WTC11 (cell line): ENCODE results near the gene GAB1.

Source experiments
- ATF1 ChIP-seq: sonication (generic); formaldehyde crosslinking; IDR thresholded peaks from 2 replicates; pipeline ENCODE4 v1.8.1; 2023; ENCODE audit warnings: mild to moderate bottlenecking, moderate library complexity, missing genetic modification reagents
- CTCF ChIP-seq: fragments of 200-600 bp; IDR thresholded peaks from 2 replicates; pipeline ENCODE4 v1.8.0; 2022; ENCODE audit warnings: antibody characterized with exemption
- E2F1 ChIP-seq: sonication (generic); formaldehyde crosslinking; IDR thresholded peaks from 2 replicates; pipeline ENCODE4 v1.8.0; 2022; ENCODE audit warnings: mild to moderate bottlenecking, missing genetic modification reagents
- HMGXB4 ChIP-seq: sonication (generic); formaldehyde crosslinking; IDR thresholded peaks from 2 replicates; pipeline ENCODE4 v1.8.1; 2023; ENCODE audit warnings: mild to moderate bottlenecking, moderate library complexity, missing genetic modification reagents
- SOX15 ChIP-seq: fragments of 250-450 bp; sonication (Bioruptor Pico); IDR thresholded peaks from 2 replicates; pipeline ENCODE4 v1.9.0; 2021; ENCODE audit warnings: mild to moderate bottlenecking
- USF2 ChIP-seq: sonication (generic); formaldehyde crosslinking; IDR thresholded peaks from 2 replicates; pipeline ENCODE4 v1.8.1; 2023; ENCODE audit warnings: mild to moderate bottlenecking, missing genetic modification reagents, moderate library complexity
- ZNF317 ChIP-seq: sonication (generic); formaldehyde crosslinking; IDR thresholded peaks from 2 replicates; pipeline ENCODE4 v1.8.1; 2023; ENCODE audit warnings: low read depth, mild to moderate bottlenecking, moderate library complexity, missing genetic modification reagents, borderline replicate concordance
- ZNF425 ChIP-seq: fragments of 250-450 bp; sonication (Bioruptor Pico); conservative IDR thresholded peaks from 2 replicates; pipeline ENCODE4 v1.9.0; 2021; ENCODE audit warnings: mild to moderate bottlenecking

- TF ChIP-seq ZNF317 (no peak), HMGXB4 (CRISPR knock-in tag) (no peak), ZNF425 (CRISPR knock-in tag) (no peak), E2F1 (CRISPR knock-in tag) (no peak), CTCF (no peak), ATF1 (CRISPR knock-in tag) (no peak), USF2 (CRISPR knock-in tag) (no peak), SOX15 (no peak)
Observed at GRCh38 chr4:143403553-143403820, 66.8 kb downstream of the GAB1 start.
